GM18867 (cell line): ENCODE data around the gene RARA.
"Not testable (repeated sequence)": the region's sequence is repeated elsewhere in the genome, so short reads cannot be mapped to it uniquely, and the experiment has no call there.

Experiments
- ATAC-seq: cut with Tn5 transposase; IDR thresholded peaks from one replicate; pipeline ENCODE4 v1.9.1; 2021; ENCODE audit warnings: mild to moderate bottlenecking, moderate library complexity; ENCODE audit not compliant: unreplicated experiment

RARA gene

DNA sequence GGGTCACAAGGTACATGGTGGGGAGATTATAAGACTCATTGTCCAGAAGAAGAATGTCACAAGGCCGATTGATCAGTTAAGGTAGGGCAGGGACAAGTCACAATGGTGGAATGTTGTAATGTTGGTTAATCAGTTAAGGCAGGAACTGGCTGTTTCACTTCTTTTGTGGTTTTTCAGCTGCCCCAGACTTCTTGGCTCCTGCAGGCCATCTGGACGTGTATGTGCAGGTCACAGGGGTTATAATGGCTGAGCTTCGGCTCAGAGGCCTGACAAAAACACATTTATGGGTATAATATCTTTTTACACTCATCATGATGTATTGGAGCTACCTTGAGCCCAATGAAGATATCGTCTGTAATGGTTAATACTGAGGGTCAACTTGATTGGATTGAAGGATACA lies 63.7 kb downstream of the RARA start:
- not testable (repeated sequence) for ATAC-seq

DNA sequence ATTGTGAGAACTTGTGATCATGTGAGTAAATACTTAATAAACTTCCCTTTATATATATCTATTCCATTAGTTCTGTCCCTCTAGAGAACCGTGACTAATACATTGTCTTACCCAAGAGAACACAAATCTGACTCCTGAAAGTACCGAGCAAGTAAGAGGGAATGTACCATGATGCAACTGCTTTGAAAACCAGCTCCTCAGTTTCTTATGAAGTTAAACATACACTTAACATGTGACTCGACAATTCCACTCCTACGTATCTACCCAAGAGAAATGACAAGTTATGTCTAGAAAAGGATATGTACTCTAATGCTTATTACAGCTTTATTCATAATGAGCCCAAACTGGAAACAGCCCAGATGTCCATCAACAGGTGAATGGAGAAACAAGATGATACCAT lies 64.3 kb downstream of the RARA start:
- ATAC-seq = no peak

DNA sequence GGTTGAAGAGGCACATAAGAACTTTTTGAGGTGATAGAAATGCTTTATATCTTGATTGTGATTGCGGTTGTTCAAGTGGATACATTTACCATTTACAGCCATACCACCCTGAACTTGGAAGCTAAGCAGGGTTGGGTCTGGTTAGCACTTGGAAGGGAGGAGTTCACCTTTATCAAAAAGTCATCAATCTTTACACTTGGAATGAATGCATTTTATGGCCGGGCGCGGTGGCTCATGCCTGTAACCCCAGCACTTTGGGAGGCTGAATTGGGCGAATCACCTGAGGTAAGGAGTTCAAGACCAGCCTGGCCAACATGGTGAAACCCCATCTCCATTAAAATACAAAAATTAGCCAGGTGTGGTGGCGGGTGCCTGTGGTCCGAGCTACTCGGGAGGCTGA lies 65.0 kb downstream of the RARA start:
- ATAC-seq = no peak

DNA sequence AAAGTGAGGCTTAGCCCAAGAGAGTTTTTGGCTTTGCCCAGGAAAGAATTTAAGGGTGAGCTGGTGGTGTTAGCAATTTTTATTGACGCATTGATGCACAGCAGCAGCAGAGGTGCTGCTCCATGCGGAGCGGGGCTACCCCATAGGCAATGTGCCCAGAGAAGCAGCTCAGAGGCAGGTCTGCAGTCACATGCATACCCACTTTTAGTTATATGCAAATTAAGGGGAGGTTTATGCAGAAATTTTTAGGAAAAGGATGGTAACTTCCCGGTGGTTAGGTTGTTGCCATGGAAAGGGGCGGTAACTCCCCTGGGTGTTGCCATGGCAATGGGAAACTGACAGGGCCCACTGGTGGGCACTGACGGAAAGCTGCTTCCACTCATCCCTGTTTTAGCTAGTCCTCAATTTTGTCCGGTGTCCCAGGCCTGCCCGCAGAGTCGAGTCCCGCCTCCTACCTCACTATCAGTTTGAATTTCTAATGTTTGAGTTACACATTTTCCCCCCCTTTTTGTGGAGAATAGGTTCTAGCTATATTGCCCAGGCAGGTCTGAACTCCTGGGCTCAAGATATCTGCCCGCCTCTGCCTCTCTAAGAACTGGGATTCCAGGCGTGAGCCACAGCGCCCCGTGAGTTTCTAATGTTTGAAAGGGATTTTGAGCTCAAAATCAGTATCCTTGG lies 66.0 kb downstream of the RARA start:
- no peak for ATAC-seq

DNA sequence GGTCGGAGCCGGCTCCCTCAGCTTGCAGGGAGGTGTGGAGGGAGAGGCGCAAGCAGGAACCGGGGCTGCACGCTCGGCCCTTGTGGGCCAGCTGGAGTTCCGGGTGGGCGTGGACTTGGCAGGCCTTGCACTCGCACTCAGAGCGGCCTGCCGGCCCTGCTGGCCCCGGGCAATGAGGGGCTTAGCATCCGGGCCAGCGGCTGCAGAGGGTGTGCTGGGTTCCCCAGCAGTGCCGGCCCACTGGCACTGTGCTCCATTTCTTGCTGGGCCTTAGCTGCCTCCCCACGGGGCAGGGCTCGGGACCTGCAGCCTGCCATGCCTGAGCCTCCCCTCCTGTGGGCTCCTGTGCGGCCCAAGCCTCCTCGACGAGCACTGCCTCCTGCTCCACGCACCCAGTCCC lies 66.8 kb downstream of the RARA start:
- ATAC-seq = not testable (repeated sequence)

DNA sequence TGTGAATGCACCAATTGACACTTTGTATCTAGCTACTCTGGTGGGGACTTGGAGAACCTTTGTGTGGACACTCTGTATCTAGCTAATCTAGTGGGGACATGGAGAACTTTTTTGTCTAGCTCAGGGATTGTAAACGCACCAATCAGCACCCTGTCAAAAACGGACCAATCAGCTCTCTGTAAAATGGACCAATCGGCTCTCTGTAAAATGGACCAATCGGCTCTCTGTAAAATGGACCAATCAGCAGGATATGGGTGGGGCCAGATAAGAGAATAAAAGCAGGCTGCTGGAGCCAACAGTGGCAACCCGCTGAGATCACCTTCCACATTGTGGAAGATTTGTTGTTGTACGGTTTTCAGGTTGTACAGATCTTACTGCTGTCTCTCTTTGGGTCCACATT lies 67.6 kb downstream of the RARA start:
- ATAC-seq = not testable (repeated sequence)

DNA sequence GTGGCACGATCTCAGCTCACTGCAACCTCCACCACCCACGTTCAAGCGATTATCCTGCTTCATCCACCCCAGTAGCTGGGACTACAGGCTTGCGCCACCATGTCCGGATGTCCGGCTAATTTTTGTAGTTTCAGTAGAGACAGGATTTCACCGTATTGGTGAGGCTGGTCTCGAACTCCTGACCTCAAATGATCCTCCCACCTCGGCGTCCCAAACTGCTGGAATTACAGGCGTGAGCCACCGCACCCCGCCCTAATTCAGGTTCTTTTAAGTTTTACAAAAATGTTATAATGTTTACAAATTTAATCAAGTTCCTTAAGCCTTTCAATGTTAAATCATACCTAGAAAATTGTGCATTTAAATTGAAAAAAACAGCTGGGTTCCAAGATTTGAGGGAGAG lies 68.9 kb downstream of the RARA start:
- ATAC-seq = no peak

DNA sequence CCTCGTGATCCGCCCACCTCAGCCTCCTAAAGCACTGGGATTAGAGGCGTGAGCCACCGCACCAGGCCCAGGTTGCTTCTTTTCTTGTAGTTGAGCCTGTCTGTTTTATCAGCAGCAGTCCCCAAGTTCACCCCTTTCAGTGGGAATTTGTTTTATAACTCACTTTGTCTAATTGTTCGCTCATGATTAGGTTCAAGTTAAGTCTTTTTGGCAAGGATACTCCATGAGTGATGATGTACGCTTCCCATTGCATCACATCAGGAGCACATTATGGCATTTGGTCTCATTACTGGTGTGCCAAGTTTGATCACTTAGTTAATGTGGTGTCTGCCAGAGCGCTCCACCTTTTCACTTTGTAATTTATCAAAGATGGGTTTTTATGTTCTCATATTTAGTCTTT lies 70.0 kb downstream of the RARA start:
- ATAC-seq = no peak

DNA sequence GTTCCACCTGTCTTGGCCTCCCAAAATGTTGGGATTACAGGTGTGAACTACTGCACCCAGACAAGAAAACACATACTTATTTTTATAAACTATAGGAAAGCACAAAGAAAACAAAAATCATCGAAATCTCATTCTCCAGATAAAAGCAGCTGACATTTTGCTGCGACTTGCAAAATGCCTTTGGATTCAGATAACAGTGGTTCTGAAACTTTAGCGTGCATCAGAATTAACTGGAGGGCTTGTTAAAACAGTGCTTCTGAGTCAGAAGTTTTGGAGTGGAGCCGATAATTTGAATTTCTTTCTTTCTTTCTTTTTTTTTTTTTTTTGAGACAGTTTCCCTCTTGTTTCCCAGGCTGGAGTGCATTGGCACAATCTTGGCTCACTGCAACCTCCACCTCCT lies 73.3 kb downstream of the RARA start:
- no peak for ATAC-seq

DNA sequence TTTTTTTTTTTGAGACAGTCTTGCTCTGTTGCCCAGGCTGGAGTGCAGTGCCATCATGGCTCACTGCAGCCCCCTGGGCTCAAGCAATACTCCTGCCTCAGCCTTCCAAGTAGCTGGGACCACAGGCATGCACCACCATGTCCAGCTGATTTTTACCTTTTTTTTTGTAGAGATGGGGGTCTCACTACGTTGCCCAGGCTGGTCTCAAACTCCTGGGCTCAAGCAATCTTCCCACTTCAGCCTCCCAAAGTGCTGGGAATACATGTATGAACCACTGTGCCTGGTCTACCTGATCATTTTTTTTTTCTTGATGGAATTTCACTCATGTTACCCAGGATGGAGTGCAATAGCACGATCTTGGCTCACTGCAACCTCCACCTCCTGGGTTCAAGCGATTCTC lies 77.6 kb downstream of the RARA start:
- not testable (repeated sequence) for ATAC-seq

DNA sequence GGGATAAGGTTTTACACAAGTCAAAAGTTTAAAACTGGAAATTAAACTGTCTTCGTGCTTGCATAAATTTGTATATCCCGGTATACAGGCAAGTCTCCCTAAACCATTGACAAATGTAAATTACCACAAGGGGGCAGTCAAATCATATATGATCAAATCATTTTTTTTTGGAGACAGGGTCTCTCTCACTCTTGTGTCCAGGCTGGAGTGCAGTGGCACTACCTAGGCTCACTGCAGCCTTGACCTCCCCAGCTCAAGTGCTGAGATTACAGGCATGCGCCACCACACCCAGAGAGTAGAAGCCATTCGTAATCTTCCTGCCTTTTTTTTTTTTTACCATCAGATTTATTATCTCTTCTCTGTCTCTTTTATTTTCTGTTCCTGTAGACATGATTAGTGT lies 90.2 kb downstream of the RARA start:
- ATAC-seq = no peak

DNA sequence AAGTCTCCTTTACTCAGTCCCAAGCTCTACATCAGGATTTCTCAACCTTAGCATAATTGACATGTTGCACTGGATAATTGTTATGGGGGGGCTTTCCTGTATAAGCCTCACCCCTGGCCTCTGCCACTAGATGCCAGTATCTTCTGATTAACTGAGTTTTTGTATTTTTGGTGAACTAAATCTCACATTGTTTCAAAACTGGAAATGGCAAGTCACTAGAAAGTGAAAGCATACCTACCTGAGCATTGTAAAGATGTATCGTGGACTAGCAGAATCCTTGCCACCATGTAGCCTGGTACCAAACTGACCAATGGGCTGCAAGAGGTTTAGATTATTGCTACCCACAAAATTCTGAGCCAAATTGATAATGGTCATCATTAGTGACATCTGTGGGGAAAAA lies 93.7 kb downstream of the RARA start:
- no peak for ATAC-seq

DNA sequence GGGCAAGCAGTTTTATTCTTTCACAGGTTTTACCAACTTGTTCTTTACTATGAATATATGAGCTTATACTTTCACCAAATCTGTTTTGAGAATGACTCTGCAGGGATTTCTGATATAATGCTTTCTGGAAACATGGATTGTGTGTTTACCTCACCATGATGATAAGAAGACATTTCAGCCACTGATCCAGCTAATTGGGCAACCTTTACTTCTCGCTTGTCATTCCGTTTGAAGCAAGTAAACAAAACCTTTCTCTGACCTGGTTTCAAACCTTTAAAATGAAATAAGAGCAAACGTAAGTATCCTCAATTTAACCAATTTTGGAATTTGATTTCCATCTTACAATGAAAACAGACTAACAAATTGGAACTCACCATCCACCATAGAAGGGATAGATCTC lies 95.0 kb downstream of the RARA start:
- ATAC-seq = no peak
